NCI-H2227 treated with DMSO at 0.1 percent for 48 hours (cell line): ENCODE measurements around the gene SLC39A9.

ENCODE experiments used
- DNase-seq: peaks from one replicate; lab custom pipeline; 2025; lab: John Stamatoyannopoulos, UW

SLC39A9 gene

GRCh38 chr14:69500736-69501135 lies 102.2 kb downstream of the SLC39A9 start:
- no peak for DNase-seq

GRCh38 chr14:69501423-69501838 lies 102.9 kb downstream of the SLC39A9 start:
- no peak for DNase-seq

- DNase-seq: no peak
These were observed 106.3 kb downstream of the SLC39A9 start for GRCh38 chr14:69504775-69505174.

- no peak for DNase-seq
These were observed 107.1 kb downstream of the SLC39A9 start for GRCh38 chr14:69505338-69506240.

GRCh38 chr14:69506241-69506595 lies 107.7 kb downstream of the SLC39A9 start:
- no peak for DNase-seq
